ENCODE results near the gene PCSK1.
"Not testable (repeated sequence)": the region's sequence is repeated elsewhere in the genome, so short reads cannot be mapped to it uniquely, and the experiment has no call there.

Gene PCSK1

DNA sequence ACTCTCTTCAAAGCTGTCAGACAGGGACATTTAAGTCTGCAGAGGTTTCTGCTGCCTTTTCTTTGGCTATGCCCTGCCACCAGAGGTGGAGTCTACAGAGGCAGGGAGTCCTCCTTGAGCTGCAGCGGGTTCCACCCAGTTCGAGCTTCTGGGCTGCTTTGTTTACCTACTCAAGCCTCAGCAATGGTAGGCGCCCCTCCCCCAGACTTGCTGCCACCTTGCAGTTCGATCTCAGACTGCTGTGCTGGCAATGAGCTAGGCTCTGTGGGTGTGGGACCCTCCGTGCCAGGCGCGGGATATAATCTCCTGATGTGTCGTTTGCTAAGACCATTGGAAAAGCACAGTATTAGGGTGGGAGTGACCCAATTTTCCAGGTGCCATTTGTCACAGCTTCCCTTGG lies 65.7 kb downstream of the PCSK1 start:
- DNase-seq, result not testable (repeated sequence)

GRCh38 chr5:96354237-96354636 lies 78.8 kb downstream of the PCSK1 start:
- DNase-seq, result no peak

DNA sequence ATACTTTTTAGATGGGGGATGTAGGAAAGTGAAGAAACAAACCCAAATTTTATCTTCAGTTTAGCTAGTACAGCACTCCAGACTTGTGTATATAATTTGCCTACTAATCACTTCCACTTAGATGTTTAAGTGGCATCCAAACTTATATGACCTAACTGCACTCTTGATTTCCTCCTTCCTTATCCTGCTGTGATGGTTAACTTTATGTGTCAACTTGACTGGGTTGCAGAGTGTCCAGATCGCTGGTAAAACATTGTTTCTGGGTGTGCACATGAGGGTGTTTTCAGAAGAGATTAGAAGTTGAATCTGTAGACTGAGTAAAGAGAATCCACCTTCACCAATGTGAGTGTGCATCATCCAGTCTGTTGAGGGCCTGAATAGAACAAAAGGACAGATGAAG lies 79.8 kb downstream of the PCSK1 start:
- DNase-seq, result no peak

GRCh38 chr5:96350678-96351077 lies 82.4 kb downstream of the PCSK1 start:
- DNase-seq, result no peak

- DNase-seq, result no peak
Measured at GRCh38 chr5:96348536-96348935, 84.5 kb downstream of the PCSK1 start.

DNA sequence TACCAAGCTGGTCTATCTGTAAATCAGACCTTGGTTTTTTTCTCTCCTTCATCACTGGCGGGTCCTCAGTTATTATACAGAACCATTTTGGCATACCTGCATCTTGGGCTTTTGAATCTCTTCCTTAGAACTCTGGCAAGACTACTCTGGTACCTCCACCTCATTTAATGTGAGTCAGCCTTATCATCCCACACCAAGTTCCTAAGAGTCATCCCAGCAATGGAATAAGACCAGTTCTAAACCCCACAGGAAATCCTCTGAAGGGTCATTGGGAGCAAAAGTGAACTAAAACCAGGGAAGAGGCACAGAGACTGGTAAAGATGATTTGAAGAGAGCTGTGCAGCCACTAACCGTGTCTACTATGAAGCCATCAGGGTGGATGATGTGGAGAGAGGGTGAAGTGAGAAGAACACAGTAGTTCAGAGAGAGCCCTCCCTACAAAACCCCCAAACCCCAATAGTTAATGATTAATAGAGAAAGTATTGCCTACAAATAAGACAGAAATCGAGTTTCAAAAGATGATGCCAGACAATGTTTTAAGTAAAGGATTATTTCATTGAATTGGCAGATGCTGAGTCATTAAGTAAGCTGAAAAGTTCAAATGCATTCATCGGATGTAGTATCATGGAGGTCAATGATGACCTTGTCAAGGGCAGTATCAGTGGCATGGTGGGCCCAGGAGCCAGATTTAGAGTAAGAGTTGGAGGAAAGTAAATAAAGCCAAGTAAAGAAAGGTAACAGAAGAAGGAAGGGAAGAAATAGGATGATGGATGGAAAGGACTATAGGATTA lies 85.4 kb downstream of the PCSK1 start:
- DNase-seq, result no peak

- peak; percentile 69 for DNase-seq
Measured at GRCh38 chr5:96344678-96345577, 88.1 kb downstream of the PCSK1 start.

DNA sequence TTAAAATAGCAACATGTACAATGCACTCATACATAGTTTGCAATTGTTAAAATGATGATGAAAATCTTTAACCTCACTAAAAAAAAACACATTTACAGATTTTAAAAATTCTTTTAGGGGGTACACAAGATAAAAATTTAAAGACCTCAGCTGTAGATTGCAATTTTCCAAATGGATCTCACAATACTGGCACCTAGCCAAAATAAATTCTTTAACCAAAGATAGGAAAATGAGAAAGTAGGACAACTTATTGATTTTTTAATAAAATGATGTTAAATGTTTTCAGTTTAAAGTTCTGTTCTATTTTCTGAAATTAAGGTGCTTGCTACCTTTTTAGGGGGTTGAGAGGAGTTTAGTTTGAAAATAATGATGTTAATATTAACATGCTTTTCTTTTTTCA lies 90.0 kb downstream of the PCSK1 start:
- DNase-seq, result no peak

GRCh38 chr5:96342581-96342980 lies 90.5 kb downstream of the PCSK1 start:
- DNase-seq, result no peak
